Transverse colon (tissue), 4 donors: ENCODE measurements around the gene LYRM9. TPM values are rescaled to one million over a fixed set of nuclear protein-coding genes. Genes with fewer than 3 reads are reported as not detected.

Experiments
- DNase-seq: peaks from one replicate; pipeline ENCODE4 v3.0.0-alpha.2; 2019
- H3K27ac ChIP-seq, 4 donors: fragments of 200-600 bp; sonication (generic); 2 replicates each; pipeline ENCODE4 v1.5.1; 2016 to 2018; ENCODE audit warnings: inconsistent platforms in 4 of 4
- H3K27me3 ChIP-seq: fragments of 200-600 bp; sonication (generic); 2 replicates; pipeline ENCODE4 v1.5.1; 2017; ENCODE audit warnings: inconsistent platforms
- H3K36me3 ChIP-seq, 4 donors: fragments of 200-600 bp; sonication (generic); 2 replicates each; pipeline ENCODE4 v1.5.1; 2017 to 2019; ENCODE audit warnings: inconsistent platforms in 4 of 4
- H3K4me1 ChIP-seq, 4 donors: fragments of 200-600 bp; sonication (generic); 2 replicates each; pipeline ENCODE4 v1.5.1; 2017 to 2020; ENCODE audit warnings: inconsistent platforms in 4 of 4
- H3K4me3 ChIP-seq, 4 donors: fragments of 200-600 bp; sonication (generic); 1 replicate in 1 of 4; 2 replicates in 3 of 4; pipeline versions ENCODE4 v1.5.1 to v1.6.1; 2017 to 2019; ENCODE audit warnings: inconsistent platforms in 4 of 4
- H3K9me3 ChIP-seq, 2 donors: fragments of 200-600 bp; sonication (generic); 2 replicates each; pipeline ENCODE4 v1.5.1; 2017 to 2019; ENCODE audit warnings: inconsistent platforms in 2 of 2
- CTCF ChIP-seq, 5 experiments: fragments of 200-600 bp in 3 of 5; fragments of 450-650 bp in 2 of 5; sonication (generic) in 3 of 5; IDR thresholded peaks; 1 replicate in 2 of 5; 2 replicates in 3 of 5; pipeline ENCODE4 v1.5.1; 2016 to 2017; ENCODE audit warnings: antibody characterized with exemption in 5 of 5, inconsistent platforms in 3 of 5, mild to moderate bottlenecking in 2 of 5, moderate library complexity in 1 of 5
- EP300 ChIP-seq: sonication (generic); formaldehyde crosslinking; IDR thresholded peaks from one replicate; pipeline ENCODE4 v1.6.1; 2017; ENCODE audit warnings: antibody characterized with exemption, low read depth
- POLR2A ChIP-seq: fragments of 450-650 bp; IDR thresholded peaks from one replicate; pipeline ENCODE4 v1.6.1; 2016; ENCODE audit warnings: antibody characterized with exemption, mild to moderate bottlenecking, moderate library complexity
- POLR2AphosphoS5 ChIP-seq, 3 donors: sonication (generic); formaldehyde crosslinking; IDR thresholded peaks; one replicate each; pipeline ENCODE4 v1.6.1; 2016; ENCODE audit warnings: antibody characterized with exemption in 3 of 3
- WGBS, 2 donors: methylation state at CpG; one replicate each; pipeline ENCODE4 v1.1.5; 2018; ENCODE audit warnings: low coverage in 1 of 2; 5-methylcytosine and 5-hydroxymethylcytosine counted together
- in situ Hi-C, 4 donors: fragments of 200-750 bp; cut with MboI; loops; one replicate each; pipeline versions ENCODE4 v1.15.0 to v1.15.1; 2017; ENCODE audit warnings: low sequenced_read_pairs in 3 of 4, low pct_ligation_motif_present in 1 of 4, low pct_unique_long_range_greater_than_20kb in 1 of 4
- intact Hi-C: fragments of 100-400 bp; cut with DNase I; formaldehyde crosslinking; loops from one replicate; pipeline ENCODE4 v1.15.1; 2023; ENCODE audit warnings: low total_unique reads
- total RNA-seq, 4 donors: library from RNA; depleted of rRNA; stranded (reverse); fragments of >200 nt; gene quantifications; one replicate each; pipeline ENCODE4 v1.1.0, GENCODE V29; 2016

LYRM9 gene
- total RNA-seq, 4 donors from 2014 or later = 2.6 to 33.0 (median 12.1) TPM

- Histone ChIP-seq H3K4me3 (no peak overlapping the region), H3K27ac (no peak overlapping the region), H3K9me3 (no peaks in the 10 kb centered on the region), H3K36me3 (no peaks in the 10 kb centered on the region), H3K27me3 (no peaks in the 10 kb centered on the region), H3K4me1 (peaks cover 0 to 9% (median 0%) of the 10 kb centered on the region in 4 donors)
- no peak for TF ChIP-seq POLR2AphosphoS5 (IDR thresholded peaks at IDR 0.05)
- TF ChIP-seq POLR2A = no peak
- TF ChIP-seq EP300 = no peak
- TF ChIP-seq CTCF (IDR thresholded peaks at IDR 0.05) = no peak
- intact Hi-C loops = no loop called here
- DNase-seq = no peak
- in situ Hi-C loops = loop anchor here in 1 of 4 donors (10.0 to 25.0 kb wide), 2 partner anchors 98 to 270 kb away; no protein-coding TSS in a partner anchor
- WGBS, 2 donors = 70 to 90% methylated on average over 2 to 7 of the region's 11 CpGs
Observed at GRCh38 chr17:27882162-27882840, 10.9 kb downstream of the LYRM9 start.

- no peaks in the 10 kb centered on the region for H3K36me3 ChIP-seq
- peak; percentile 84 for DNase-seq
- 25% methylated on average over 3 of the region's 3 CpGs; no CpG with 5 or more reads in 1 of the 2 donors for WGBS, 2 donors
- no peak overlapping the region for H3K4me3 ChIP-seq
- no peak for TF ChIP-seq EP300
- peak; percentile 64 to 86 (median 77) for TF ChIP-seq CTCF (IDR thresholded peaks at IDR 0.05)
- H3K27me3 ChIP-seq = no peaks in the 10 kb centered on the region
- peaks cover 0 to 9% (median 0%) of the 10 kb centered on the region in 4 donors for H3K4me1 ChIP-seq
- in situ Hi-C loops = loop anchor here in 3 of 4 donors (5.0 to 25.0 kb wide), 5 partner anchors 75 to 268 kb away; partner anchors contain the start of gene NOS2 (in 3 of the 3)
- H3K9me3 ChIP-seq = no peaks in the 10 kb centered on the region
- intact Hi-C loops = loop anchor here (5.0 kb wide), 1 partner anchor 78 kb away; the partner anchor contains the start of gene NOS2
- no peak overlapping the region for H3K27ac ChIP-seq
Observed at GRCh38 chr17:27879987-27880608, 13.1 kb downstream of the LYRM9 start.

GRCh38 chr17:27878776-27879562, 14.2 kb downstream of the LYRM9 start:
- WGBS, 2 donors = 65 to 71% methylated on average over 2 to 13 of the region's 13 CpGs
- no peak overlapping the region for H3K4me3 ChIP-seq
- TF ChIP-seq POLR2AphosphoS5 (IDR thresholded peaks at IDR 0.05) (no peak), EP300 (no peak), CTCF (IDR thresholded peaks at IDR 0.05) (no peak), POLR2A (no peak)
- H3K36me3 ChIP-seq = no peaks in the 10 kb centered on the region
- no peak overlapping the region for H3K27ac ChIP-seq
- no peaks in the 10 kb centered on the region for H3K27me3 ChIP-seq
- no peak for DNase-seq
- H3K9me3 ChIP-seq = no peaks in the 10 kb centered on the region
- peaks cover 0 to 9% (median 0%) of the 10 kb centered on the region in 4 donors for H3K4me1 ChIP-seq
- in situ Hi-C loops (loop anchor here in 3 of 4 donors (5.0 to 25.0 kb wide), 4 partner anchors 74 to 267 kb away; partner anchors contain the start of gene NOS2 (in 3 of the 3)), intact Hi-C loops (loop anchor here (5.0 kb wide), 1 partner anchor 77 kb away; the partner anchor contains the start of gene NOS2)

DNA sequence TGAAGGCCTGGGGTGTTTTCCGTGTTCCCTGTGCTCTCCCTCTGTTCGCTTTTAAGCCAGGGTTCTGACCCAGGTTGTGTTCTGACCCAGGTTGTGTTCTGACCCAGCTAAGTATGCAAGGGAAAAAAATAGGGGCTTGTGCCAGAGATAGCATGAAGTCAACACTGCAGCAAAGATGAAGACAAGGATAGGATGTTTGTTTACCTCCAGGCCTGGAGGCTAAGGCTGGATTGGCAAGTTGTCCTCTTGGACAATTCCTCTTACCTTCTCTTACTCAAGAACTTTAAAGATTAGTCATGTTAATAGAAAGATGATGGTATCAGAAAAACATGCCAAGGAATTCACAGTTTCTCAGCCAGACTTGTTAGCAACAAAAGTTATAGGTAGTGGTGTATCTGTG, 19.4 kb downstream of the LYRM9 start:
- in situ Hi-C loops (loop anchor here in 3 of 4 donors (10.0 kb wide), 2 partner anchors 69 to 109 kb away; partner anchors contain the start of gene NOS2 (in 3 of the 3)), intact Hi-C loops (no loop called here)
- WGBS, 2 donors = 98% methylated on average over 2 of the region's 2 CpGs; no CpG with 5 or more reads in 1 of the 2 donors

More for the DNA sequence above, 19.4 kb downstream of the LYRM9 start:
- Histone ChIP-seq H3K36me3 (no peaks in the 10 kb centered on the region), H3K9me3 (no peaks in the 10 kb centered on the region), H3K27me3 (no peaks in the 10 kb centered on the region), H3K27ac (no peak overlapping the region), H3K4me3 (no peak overlapping the region), H3K4me1 (peaks cover 0 to 7% (median 0%) of the 10 kb centered on the region in 4 donors)
- TF ChIP-seq EP300 (no peak), POLR2AphosphoS5 (IDR thresholded peaks at IDR 0.05) (no peak), POLR2A (no peak), CTCF (IDR thresholded peaks at IDR 0.05) (no peak)
- DNase-seq = no peak
